AG04449 (cell line): ENCODE measurements around the gene TOM1L2.

Experiments
- CTCF ChIA-PET: fragments of 350-600 bp; formaldehyde crosslinking; extraction: SDS; loops from one replicate; lab custom pipeline; 2021; ENCODE audit warnings: antibody characterized with exemption; lab: Yijun Ruan, JAX
- POLR2A ChIA-PET: fragments of 400-600, 350-600 bp; formaldehyde crosslinking; extraction: SDS; loops from one replicate; lab custom pipeline; 2020; ENCODE audit warnings: antibody characterized with exemption, inconsistent platforms; lab: Yijun Ruan, JAX
- DNase-seq: peaks from one replicate; pipeline ENCODE4 v3.0.0-alpha.2; 2010; ENCODE audit warnings: low read depth, low spot score
- H3K4me3 ChIP-seq: 2 replicates; pipeline ENCODE4 v1.5.1; 2011; ENCODE audit warnings: low read depth, mild to moderate bottlenecking, control low read depth, low read length
- CTCF ChIP-seq: IDR thresholded peaks from one replicate; pipeline ENCODE4 v1.5.1; 2011; ENCODE audit warnings: mild to moderate bottlenecking, moderate library complexity, low read length, control low read depth, inconsistent platforms; ENCODE audit not compliant: insufficient read depth; ENCODE audit errors: missing control alignments

Gene TOM1L2

GRCh38 chr17:17886726-17887125 is 85.5 kb downstream of the TOM1L2 start:
- no peak overlapping the region for H3K4me3 ChIP-seq
- ChIA-PET CTCF (interaction anchor here (0.8 to 7.2 kb wide), 7 partner anchors 10 to 206 kb away, joined by 3 to 167 read pairs (median 5); no protein-coding TSS in a partner anchor), POLR2A (no interaction called here)
- DNase-seq: no peak
- no peak for TF ChIP-seq CTCF

- ChIA-PET CTCF (interaction anchor here (0.9 to 7.2 kb wide), 4 partner anchors 10 to 152 kb away, joined by 3 to 167 read pairs (median 31); no protein-coding TSS in a partner anchor), POLR2A (no interaction called here)
- DNase-seq: no peak
- TF ChIP-seq CTCF: no peak
- H3K4me3 ChIP-seq: no peak overlapping the region
Observed at GRCh38 chr17:17886226-17886625, 86.0 kb downstream of the TOM1L2 start.

GRCh38 chr17:17884391-17885357 is 87.5 kb downstream of the TOM1L2 start:
- CTCF ChIA-PET: interaction anchor here (0.9 to 2.3 kb wide), 8 partner anchors 9 to 151 kb away, joined by 3 to 10 read pairs (median 6); no protein-coding TSS in a partner anchor
- DNase-seq: no peak
- TF ChIP-seq CTCF: no peak
- POLR2A ChIA-PET: no interaction called here
- no peak overlapping the region for H3K4me3 ChIP-seq

GRCh38 chr17:17883801-17884200 is 88.4 kb downstream of the TOM1L2 start:
- ChIA-PET POLR2A (no interaction called here), CTCF (interaction anchor here (0.9 to 2.3 kb wide), 7 partner anchors 10 to 152 kb away, joined by 3 to 10 read pairs (median 6); no protein-coding TSS in a partner anchor)
- TF ChIP-seq CTCF: no peak
- no peak for DNase-seq
- H3K4me3 ChIP-seq: no peak overlapping the region

GRCh38 chr17:17882082-17882581 is 90.1 kb downstream of the TOM1L2 start:
- no peak overlapping the region for H3K4me3 ChIP-seq
- no peak for DNase-seq
- ChIA-PET CTCF (interaction anchor here (1.2 to 3.0 kb wide), 3 partner anchors 9 to 152 kb away, joined by 3 to 10 read pairs (median 9); no protein-coding TSS in a partner anchor), POLR2A (no interaction called here)
- no peak for TF ChIP-seq CTCF
